Bone marrow (tissue), 2 donors: ENCODE data around the gene TUBB3.
"Not testable (repeated sequence)": the region's sequence is repeated elsewhere in the genome, so short reads cannot be mapped to it uniquely, and the experiment has no call there.

Experiments used
- DNase-seq, 2 donors: peaks; one replicate each; lab custom pipeline; 2025; lab: John Stamatoyannopoulos, UW

TUBB3 gene

DNA sequence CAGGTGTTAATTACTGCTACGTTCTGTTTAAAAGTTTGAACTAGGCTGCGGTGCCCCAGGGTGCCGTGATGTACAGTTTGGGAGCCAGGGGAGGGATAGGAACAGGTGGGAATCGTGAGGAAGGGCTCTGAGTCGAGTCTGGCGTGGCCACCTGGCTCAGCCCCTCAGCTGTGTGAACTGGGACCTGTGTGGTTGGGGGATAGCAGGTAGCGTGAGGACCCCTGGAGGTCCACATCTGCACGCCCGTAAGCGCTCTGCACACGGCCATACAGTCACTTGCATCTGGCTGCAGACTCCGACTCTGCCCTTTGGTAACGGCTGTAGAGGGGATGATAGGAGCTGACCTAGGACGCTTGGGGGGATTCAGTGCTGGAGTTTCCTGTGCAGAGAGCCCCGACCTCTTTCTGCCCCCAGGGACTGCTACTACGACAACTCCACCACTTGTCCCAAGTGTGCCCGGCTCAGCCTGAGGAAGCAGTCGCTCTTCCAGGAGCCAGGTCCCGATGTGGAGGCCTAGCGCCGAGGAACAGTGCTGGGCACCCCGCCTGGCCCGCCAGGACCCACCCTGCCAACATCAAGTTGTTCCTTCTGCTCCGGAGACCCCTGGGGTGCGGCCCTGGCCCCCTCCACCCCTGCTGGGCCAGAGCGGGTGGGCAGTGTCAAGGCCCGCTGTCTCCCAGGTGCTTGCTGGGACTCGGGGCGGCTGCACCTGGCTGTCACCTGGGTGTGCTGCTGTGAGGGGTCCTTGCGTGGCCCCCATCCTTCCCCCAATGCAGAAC lies 42.5 kb downstream of the TUBB3 start:
- DNase-seq = no peak

DNA sequence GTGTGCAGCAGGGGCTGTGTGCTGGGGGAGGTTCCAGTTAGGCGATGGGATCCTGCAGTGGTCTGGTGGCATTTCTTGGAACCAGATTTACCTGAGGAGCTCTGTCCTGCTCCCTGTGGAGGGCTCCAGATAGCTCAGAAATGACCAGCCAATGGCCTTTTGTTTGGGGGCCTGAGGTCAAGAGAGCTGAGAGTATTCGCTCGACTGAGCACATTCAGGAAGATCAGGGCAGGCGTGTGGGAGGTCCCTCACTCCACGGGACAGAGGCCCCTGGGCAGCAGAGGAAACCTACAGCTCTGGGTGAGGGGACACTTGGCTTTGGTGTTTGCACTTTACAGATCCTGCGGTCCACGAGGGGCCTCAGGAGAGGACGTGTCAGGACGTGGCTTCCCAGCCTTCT lies 43.6 kb downstream of the TUBB3 start:
- no peak for DNase-seq

DNA sequence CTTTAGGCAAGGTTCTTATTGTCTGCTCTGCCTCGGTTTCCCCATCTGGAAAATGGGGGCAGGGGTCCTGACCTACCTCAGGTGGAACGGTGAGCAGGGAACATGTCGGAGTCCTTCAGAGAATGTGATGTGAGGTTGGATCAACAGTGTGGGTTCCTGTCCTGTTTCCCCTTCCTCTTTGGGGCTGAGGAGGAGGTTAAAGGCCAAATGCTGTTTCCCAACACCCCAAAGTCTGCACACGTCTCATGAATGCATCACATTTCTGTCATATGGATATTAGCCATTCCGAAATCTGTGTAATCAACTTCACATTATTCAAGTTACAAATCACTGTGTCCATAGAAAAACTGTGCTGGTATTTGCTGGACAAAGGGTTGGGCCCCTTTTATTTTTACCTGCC lies 44.3 kb downstream of the TUBB3 start:
- not testable (repeated sequence) for DNase-seq

DNA sequence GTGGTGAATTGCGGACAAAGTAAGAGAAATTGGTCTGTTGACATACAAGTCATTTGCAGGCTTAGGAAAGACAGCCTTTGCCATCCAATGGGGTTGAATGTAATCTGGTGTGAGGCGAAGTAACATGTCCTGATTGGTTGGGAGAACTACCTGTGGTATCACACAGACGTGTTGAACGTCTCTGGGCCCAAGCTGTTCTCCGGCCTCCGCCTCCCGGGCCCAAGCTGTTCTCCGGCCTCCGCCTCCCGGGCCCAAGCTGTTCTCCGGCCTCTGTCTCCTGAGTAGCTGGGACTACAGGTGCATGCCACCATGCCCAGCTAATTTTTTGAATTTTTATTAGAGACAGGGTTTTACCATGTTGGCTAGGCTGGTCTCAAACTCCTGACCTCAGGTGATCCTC lies 44.9 kb downstream of the TUBB3 start:
- DNase-seq = not testable (repeated sequence)

DNA sequence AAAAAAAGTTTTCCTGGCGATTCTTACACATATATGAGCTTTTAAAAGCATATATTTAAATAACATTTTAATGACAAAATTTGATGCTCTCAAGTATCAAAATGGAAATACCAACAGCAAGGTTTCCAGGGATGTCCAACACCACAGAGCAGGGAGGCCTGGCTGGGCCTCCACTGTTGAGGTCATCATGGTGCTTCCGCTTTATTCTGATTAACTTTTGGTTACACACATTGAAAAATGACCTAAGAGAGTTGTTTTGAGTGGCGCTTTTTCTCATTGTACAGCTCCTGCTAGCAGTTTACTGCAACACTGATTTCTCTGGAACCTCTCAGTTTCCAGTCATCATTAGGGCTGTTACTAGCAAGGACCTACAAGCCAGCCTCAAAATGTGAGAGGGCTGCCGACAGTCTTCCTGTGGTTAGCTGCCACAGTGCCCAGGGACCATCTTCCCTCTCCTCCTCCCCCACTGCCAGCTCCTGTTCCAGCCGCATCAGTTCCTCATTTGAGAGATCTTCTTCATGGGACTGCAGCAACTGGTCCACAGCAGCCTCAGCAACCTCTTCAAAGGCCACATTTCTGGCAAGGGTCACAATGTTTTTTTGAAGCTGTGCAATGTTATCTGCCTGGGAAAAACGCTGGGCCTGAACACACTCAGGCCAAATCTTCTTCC lies 46.7 kb downstream of the TUBB3 start:
- DNase-seq = peak; percentile 5 to 86

DNA sequence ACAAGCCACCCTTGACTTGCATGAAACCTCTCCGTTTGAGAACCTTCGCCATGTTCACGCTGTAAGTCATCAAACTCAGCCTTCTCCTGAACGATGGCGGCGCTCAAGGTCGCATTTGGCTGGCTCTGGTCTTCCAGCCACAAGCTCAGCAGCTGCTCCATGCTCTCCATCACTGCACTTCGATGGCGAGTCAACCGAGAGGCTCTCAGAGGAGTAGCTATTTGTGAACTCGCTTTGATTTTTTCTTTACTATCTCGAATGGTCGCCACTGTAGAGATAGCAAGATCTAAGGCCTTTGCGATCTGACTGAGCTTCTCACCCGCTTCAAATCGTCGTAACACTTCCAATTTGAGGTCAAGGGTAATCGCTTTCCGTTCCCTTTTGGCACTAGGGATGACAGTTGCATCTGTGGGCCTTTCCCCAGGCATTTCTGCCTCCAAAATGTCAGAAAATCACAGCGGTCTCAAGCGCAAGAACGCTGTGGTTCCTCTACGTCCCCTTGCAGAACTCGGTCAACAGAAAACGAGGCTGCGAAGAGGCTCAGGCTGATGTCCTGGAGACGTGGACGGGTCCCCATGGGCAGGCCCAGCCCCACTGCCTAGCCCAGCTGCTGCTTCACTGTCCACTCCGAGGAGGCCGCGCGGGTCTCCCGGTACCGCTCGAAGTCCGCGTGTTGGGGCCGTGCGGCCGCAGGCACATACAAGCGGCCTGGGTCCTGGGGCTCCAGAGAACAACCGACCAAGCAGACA lies 48.5 kb downstream of the TUBB3 start:
- no peak for DNase-seq

DNA sequence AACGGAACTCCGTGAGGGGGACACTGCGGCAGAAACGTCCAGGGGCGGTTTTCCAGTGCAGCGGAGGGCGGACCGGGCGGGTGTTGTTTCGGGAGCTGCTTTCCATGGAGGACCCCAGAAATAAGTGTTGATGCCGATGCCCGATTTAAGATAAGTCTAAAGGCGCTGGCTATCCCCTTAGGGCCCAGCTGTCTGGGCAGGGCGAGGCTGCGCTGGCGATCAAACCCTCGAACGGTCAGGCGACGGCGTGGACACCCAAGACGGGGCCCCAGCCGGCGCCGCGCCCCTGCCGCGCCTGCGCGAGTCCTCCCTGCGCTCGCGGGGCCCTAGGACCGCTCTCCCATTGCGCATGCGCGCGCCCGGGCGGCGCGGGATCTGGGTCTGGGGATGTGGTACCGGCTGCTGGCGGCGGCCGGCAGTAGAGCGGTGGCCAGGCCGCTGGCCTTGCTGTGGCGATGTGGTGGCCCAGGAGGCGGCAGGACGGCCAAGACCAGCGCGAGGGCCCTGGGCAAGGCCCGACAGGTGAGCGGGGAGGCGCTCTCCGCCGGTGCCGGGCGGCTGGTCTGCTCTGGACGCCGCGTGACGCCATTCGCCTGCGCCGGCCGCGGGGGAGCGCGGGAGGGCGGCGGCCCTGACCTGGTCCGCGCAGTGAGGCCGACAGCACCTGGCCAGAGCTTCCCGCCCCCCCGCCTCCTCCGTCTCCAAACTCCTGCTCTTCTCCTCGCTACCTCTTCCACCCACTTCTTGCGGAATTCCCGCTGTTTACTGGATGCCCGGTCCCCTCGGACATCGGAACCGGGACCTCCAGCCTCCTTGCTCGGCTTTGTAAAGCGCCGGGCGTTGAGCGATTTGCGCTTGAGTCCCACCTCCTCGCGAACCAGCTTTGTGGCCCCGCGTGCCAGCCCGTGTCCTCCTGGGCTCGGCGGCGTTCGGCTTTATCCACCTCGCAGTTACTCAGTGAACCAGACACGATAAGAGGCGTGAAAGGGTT lies 49.4 kb downstream of the TUBB3 start:
- peak; percentile 78 to 82 for DNase-seq

DNA sequence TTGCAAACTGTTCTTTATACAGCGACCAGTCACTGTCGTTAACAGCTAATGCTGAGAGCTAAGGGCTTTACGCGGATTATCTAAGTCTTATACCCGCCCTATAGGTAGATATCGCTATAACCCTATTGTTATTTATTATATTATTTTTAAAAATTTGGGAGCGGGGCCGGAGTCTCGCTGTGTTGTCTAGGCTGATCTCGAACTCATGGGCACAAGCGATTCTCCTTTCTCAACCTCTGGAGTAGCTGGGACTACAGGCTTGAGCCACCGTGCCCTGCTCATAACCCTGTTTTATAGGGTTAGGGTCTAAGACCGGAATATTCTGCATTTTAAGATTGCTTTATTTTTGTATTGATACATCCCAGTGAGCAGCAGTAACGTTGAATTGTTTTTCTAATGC lies 50.1 kb downstream of the TUBB3 start:
- no peak for DNase-seq

DNA sequence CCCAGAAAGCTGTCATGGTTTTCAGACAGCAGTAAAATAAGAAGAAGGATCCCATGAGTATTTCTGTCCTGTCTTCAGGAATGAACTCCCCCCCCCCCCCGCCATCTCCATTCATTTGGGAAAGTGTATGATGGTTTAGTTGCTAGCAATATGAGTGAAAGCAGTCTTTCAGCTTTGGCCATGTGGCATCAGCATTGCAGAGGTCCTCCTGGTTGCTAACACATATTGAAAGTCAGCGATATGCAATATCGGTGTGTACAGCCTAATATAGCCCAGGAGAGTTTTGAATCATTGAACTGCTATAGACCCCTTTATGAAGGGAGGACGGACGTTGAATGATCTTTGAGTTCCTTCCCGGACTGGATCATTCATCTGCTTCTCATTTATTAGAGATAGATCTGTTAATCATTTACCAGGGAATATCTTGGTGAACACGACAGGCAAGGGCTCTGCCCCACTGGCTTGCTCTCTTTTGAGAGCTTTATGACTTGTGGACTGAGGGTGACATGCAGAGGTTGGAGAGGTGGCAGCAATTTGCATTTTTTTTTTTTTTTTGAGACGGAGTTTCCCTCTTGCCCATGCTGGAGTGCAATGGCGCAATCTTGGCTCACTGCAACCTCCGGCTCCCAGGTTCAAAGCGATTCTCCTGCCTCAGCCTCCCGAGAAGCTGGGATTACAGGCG lies 50.7 kb downstream of the TUBB3 start:
- no peak for DNase-seq

DNA sequence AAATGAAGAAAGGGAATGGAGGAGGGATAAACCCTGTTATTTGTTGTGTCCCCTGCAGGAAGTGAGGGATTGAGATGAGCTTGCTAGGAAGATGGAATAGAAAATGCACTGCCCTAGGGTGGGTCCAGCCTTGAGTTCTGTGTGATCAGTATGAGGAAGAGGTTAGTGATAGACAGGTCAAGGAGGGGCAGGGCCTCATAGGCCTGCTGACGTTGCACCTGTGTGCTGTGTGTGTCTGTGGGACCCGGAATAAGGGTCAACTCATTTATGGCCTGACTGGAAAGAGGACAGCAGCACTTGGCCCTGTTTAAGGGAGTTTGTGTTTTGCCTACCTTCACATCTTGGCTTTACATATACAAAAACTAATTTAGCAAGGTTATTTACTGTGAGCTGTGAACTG lies 51.7 kb downstream of the TUBB3 start:
- DNase-seq = no peak

DNA sequence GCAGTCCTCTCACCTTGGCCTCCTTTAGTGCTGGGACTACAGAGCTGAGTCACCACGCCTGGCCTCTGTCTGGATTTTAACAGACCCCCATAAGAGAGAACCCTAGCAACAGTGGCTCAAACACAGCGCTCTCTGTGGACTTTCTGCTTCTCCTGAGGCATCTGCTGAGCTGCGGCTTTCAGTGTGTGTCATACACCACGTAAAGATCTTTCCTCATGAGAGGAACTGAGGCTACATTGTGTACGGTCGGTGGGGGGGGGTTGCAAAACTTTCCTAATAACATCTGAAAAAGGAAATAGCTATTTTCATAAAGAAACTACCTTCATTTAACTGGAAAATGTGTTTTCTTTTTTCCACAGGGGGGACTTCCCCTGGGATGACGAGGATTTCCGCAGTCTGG lies 58.3 kb downstream of the TUBB3 start:
- DNase-seq = no peak

DNA sequence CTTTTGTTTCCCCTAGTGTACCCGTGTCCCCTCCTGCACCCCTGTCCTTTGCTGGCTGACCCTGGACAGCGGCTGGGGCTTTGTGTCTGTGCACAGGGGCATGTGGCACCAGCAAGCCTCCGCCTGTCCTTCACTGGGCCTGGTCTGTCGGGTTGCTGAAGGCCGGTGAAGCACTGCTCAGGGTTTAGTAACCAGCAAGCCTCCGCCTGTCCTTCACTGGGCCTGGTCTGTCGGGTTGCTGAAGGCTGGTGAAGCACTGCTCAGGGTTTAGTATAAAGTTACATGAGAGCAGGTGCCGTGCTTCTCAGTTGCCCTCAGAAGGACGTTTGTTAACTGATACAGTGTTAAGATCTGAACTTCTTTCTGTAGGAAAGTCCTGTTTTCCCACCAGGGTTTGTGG lies 59.2 kb downstream of the TUBB3 start:
- DNase-seq = no peak

DNA sequence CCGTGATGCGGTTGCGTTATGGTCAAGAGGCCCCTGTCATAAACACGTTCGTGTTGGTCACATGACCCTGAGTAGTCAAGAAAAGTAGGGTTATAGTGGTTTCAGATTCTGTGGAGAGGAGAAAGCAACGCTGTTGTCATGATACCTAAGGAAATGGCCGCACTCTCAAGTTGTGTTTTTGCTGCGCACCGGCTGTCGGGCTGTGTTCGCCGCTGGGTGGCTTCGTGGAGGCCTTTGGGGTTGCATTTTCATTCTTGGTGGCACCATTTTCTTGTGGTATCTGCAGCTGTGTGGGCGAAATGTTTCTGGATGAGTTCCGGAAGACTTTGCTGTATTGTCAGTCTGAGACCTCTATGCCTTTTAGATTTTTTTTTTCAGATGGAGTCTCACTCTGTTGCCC lies 60.4 kb downstream of the TUBB3 start:
- DNase-seq = no peak

DNA sequence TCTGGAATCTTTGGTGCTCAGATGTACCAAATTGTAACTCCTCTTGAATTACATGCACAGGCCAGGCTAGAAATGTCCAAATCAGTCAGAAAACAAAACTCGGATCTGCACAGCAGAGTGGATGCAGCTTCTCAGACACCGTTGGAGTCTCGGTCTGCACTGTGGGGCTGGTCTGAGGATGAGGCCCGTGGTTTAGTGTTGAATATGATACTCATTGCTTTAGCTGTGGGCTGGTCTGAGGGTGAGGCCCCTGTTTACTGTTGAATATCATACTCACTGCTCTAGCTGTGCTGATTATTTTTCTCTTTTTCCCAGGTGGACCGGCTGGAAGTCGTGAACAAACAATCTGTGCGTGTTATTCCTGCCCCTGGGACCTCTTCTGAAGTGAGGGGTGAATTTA lies 61.1 kb downstream of the TUBB3 start:
- no peak for DNase-seq

DNA sequence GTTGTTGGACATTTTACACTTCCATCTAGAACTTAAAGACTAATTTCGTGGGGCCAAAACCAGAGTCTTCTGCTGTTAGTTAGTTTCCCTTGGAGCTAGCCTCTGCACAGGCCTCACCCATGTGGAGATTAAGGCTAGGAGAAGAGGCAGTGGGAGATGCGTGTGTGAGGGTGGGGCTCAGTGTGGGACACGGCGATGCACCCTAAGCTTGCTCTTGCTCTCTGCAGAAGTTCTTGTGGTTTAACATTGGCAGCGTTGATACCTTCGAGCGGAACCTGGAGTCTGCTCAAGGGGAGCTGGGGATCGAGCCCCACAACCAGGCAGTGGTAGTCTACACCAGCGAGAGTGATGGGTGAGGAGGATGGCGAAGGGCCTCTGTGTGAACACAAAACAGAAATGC lies 62.1 kb downstream of the TUBB3 start:
- DNase-seq = no peak
